IMR-90 (cell line): ENCODE data around the gene RAD52.

Experiments
- CHD1 ChIP-seq: IDR thresholded peaks from 2 replicates; pipeline ENCODE4 v1.6.1; 2012; ENCODE audit warnings: low read depth, low read length, improper control_type of control experiment
- CTCF ChIP-seq: conservative IDR thresholded peaks from 2 replicates; pipeline ENCODE4 v1.5.1; 2012; ENCODE audit warnings: mild to moderate bottlenecking, low read depth, low read length, improper control_type of control experiment
- FOS ChIP-seq: fragments of 150-350 bp; IDR thresholded peaks from 2 replicates; pipeline ENCODE4 v1.6.1; 2016; ENCODE audit warnings: low read depth, low read length
- POLR2A ChIP-seq: IDR thresholded peaks from 2 replicates; pipeline ENCODE4 v1.6.1; 2012; ENCODE audit warnings: mild to moderate bottlenecking, low read depth, low read length

- no peak for TF ChIP-seq CTCF
- no peak for TF ChIP-seq FOS
- TF ChIP-seq POLR2A = no peak
- TF ChIP-seq CHD1 = no peak
Measured at GRCh38 chr12:931060-931459, 18.4 kb downstream of the RAD52 start.
